DMS114 treated with DMSO at 0.1 percent for 48 hours (cell line): ENCODE data around the gene LHFPL3.
A peak's percentile ranks its signal among the peaks of the same experiment; 100 is the strongest.
"Not testable (repeated sequence)": the region's sequence is repeated elsewhere in the genome, so short reads cannot be mapped to it uniquely, and the experiment has no call there.

ENCODE experiments used
- DNase-seq: peaks from one replicate; lab custom pipeline; 2025; ENCODE audit not compliant: unreplicated experiment; lab: John Stamatoyannopoulos, UW

LHFPL3 gene

GRCh38 chr7:104886651-104887050 lies 558.2 kb downstream of the LHFPL3 start:
- no peak for DNase-seq

GRCh38 chr7:104890216-104890615 lies 561.8 kb downstream of the LHFPL3 start:
- no peak for DNase-seq

GRCh38 chr7:104891949-104892348 lies 563.5 kb downstream of the LHFPL3 start:
- no peak for DNase-seq

DNA sequence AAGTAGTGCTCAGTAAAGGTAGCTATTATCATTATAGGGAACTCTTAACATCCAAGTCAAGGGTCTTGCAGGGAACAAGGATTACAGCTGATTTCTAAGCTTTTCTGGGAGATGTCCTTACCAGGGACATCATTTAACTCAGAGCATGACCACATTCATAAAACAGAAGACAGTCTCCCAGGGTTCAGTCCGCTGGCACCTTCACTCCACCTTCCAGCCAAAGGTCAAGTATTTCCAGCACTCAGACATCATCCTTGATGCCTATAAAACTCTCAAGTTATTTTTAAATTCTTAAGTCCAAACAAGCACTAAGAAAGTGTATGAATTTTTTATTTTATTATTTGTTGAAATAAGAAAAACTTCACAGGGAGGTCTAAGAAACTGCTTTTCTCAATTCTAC lies 565.9 kb downstream of the LHFPL3 start:
- DNase-seq: no peak

GRCh38 chr7:104894726-104895521 lies 566.5 kb downstream of the LHFPL3 start:
- DNase-seq: no peak

GRCh38 chr7:104895522-104896236 lies 567.3 kb downstream of the LHFPL3 start:
- DNase-seq: no peak

DNA sequence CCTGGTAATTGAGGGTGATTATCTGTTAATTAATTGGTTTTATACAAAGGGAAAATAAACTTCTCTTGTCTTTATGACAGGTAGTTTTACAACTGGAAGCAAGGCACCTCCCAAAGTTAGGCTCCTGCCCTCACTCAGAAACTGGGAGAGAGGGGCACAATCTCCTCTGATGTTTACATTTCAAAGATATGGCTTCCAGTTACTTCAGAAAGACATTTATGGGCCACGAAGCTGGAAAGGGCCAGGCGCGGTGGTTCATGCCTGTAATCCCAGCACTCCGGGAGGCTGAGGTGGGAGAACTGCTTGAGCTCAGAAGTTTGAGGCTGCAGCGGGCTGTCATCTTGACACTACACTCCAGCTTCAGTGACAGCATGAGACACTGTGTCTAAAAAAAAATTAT lies 570.0 kb downstream of the LHFPL3 start:
- DNase-seq: no peak

DNA sequence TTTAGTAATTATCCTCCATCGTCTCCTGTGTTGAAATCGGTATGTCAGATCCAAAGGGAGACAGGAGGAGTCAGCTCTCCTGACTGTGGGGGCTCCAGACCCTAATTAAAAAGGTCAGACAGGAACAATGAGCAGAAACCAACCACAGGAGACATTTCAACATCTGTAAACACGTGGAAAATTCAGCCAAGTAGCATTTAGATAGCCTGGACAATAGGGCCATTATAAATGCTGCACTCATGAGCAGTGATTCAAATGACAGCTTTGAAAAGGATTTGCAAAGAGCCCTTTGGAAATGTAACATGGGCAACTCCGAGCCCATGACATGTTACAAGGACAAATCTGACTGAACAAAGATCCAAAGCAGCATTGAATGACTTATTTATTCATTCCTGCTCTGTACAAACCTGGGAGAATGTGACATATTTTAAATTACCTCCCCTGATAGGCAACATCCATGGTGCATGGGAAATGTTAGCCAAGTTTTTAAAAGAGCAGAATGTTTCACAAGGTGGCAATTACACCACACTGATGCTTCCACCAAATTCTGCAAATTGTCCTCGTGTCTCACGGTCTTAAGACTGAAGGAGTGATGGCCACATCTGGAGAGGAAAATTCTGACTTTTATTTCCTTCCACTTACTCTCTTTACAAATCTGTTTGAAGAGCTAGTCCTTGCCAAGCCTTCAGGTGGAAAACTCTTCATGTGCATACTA lies 572.3 kb downstream of the LHFPL3 start:
- DNase-seq: no peak

- DNase-seq: no peak
Measured at GRCh38 chr7:104901240-104901619, 572.8 kb downstream of the LHFPL3 start.

- no peak for DNase-seq
Measured at GRCh38 chr7:104902183-104902582, 573.8 kb downstream of the LHFPL3 start.

DNA sequence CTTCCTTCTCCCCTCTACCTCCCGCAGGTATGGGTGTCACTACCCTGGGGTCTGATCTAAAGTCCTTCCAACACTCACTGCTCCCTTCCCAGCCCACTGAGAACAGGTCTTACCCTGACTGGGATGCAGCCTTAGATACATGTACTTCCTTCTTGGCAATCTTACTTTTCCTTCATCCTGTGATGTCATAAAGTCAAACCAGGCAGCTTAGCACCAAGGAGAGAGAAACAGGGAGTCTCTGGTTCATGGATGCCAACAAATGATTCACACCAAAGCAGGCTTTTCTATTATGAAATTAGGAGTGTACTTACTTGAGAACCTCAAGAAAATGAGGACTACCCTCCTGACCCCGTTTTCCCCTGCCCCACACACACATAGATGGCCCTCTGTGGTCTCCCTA lies 574.6 kb downstream of the LHFPL3 start:
- no peak for DNase-seq

- no peak for DNase-seq
Measured at GRCh38 chr7:104903846-104904245, 575.4 kb downstream of the LHFPL3 start.

- DNase-seq: no peak
Measured at GRCh38 chr7:104906032-104906431, 577.6 kb downstream of the LHFPL3 start.

DNA sequence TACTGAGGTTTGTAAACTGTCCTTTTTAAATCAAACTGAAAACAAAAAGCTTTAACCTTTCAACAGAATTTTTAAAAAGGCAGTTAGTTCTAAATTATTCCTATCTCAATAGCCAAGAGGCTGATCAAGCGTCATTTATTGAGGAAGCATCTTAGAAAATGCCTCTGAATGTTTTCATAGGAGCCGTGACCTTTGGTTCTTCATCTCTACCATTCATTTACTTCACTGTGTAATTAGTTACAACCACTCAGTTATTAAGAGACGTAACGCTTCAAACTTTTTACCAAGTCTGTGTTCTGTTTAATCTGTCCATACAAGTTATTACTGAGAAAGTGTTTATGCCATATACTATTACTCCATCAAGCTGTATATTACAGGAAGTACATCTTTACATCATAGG lies 578.2 kb downstream of the LHFPL3 start:
- DNase-seq: no peak

DNA sequence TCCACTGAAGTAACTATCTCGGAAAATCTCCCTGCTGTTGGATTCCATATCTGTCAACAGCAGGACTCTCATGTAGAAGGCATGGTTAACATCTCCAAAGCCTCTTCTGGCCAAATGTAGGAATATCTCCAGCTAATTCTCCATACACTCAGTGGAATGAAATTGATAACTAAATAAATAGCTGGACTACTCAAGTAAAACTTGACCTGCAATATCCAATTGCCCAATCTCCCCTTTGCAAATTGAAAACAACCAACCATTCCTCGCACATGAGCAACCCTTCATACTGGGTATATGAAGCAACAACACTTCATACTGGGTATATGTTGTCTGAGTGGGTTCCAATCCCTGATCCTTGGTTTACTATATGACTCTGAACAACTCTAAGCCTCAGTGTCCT lies 580.2 kb downstream of the LHFPL3 start:
- no peak for DNase-seq

- no peak for DNase-seq
Measured at GRCh38 chr7:104909096-104909495, 580.7 kb downstream of the LHFPL3 start.

- no peak for DNase-seq
Measured at GRCh38 chr7:104914421-104914820, 586.0 kb downstream of the LHFPL3 start.

DNA sequence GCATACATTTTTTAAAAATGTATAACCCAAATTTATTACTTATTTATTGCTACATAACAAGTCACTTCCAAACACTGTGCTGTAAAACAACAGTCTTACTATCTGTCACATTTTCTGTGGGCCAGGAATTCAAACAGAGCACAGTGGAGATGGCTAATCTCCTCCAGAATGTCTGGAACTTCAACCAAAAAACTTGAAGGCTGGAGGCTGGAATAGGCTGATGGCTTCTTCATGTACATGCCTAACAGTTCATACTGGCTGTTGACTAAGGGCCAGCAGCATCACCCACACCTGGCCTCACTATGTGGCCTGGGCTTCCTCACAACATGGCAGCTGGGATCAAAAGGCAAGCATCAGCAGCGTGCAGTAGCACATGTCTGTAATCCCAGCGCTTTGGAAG lies 593.2 kb downstream of the LHFPL3 start:
- no peak for DNase-seq

DNA sequence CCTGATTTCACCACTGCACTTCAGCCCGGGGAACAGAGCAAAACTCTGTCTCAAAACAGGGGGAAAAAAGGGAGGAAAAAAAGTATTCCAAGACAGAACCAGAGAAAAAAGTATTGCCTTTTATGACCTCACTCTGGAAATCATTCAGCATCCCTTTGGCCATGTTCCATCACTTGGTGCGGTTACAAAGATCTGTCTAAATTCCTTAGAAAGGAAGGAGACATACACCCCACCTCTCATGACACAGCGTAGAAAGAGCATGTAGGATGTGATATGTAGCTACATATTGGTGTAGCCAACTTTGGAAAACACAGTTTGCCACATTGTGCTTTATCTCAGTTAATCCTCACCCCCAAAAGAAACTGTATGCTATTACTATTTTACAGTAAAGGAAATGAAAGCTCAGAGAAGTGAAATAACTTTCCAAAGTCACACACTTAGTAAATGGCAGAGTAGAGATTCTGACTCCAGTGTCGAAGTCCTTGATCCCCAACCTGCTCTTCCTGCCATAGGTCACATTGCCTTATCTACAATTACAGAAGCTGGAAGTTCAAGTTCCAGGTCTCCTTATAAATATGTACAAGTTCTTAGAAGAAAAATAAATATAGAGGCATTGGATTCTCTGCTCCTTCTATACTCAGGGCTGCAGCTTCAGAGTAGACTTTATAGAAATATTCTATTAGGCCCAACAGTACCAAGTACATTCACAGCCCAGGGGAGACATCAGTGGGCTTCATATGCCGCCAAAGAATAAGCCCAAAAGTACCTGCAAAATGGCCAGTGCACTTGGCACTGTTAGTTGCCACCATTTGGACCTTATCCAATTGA lies 594.0 kb downstream of the LHFPL3 start:
- no peak for DNase-seq

DNA sequence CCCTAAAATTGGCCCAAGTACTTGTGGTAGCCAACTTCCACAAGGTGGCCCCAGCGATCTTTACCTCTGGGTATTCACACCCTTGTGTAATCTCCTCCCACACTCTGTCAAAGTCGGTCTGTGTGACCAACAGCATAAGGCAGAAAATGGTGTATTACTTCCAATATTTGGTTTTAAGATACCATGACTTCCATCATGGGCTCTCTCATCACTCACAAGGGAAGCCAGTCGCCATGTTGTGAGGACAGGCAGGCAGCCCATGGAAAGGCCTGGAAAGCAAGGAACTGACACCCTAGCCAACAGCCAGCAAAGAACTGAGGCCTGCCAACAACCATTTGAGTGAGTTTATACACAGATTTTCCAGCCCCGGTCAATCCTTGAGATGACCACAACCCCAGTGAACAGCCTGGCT lies 594.6 kb downstream of the LHFPL3 start:
- peak; percentile 35 for DNase-seq

DNA sequence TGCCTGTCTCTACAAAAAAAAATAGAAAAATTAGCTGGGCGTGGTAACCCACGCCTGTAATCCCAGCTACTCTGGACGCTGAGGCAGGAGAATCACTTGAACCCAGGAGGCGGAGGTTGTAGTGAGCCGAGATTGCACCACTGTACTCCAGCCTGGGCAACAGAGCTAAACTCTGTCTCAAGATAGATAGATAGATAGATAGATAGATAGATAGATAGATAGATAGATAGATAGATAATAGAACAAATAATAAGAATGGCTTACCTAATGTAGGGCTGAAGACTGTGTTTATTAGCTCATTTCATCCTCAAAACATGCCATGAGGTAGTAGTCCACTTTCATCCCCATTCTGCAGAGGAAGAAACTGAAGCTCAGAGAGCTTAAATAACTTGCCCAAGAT lies 597.8 kb downstream of the LHFPL3 start:
- DNase-seq: not testable (repeated sequence)
